Measurements from ENCODE around the gene VPS13C.
"Not testable (repeated sequence)": the region's sequence is repeated elsewhere in the genome, so short reads cannot be mapped to it uniquely, and the experiment has no call there.

The VPS13C gene

GRCh38 chr15:62047282-62047827 lies 12.9 kb downstream of the VPS13C start:
- DNase-seq, result peak in 2 of 4 experiments; percentile 42 to 43

DNA sequence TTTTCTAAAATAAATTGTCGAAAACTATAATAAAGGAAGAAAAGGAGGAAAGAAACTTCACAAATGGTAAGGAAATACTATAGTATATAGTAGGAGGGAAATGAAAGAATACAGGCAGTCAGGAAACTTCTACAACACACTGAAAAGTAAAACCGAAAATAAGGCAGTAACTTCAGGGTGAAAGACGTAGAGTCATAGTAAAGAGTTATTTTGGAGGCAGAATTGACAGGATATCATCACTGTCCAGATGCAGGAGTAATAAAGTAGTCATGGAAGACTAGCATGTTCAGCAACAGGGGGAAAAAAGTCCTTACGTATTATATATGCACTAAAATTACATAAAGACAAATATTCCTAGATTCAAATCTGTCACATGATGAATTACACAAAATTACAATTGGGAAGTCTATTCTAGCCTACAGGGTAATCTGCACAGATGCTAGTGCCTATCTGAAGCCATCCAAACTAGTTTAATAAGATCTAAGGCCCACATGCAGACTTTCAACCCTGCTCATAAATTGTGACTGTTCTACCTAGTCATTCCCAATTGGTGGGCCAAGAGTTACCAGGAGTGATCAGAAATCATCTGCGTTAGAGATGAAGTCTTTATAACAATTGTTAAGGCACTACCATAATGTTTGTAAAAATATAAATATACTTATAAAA lies 14.0 kb downstream of the VPS13C start:
- DNase-seq, result no peak

GRCh38 chr15:62035256-62035924 lies 24.9 kb downstream of the VPS13C start:
- DNase-seq, result no peak

GRCh38 chr15:62027916-62028315 lies 32.3 kb downstream of the VPS13C start:
- no peak for DNase-seq

DNA sequence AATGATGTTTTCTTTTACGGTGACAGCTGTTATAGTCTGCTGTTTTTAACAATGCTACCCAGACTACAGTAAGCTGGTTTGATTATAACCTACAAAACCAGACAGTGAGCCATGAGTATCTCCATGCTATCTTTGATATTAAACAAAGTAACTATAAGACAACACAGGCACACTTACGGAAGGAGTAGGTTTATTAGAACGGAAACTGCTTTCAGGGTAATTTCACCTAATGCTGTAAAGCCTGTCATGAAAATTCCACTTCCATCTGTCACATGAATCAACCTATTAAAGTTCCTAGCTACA lies 33.0 kb downstream of the VPS13C start:
- DNase-seq, result no peak

DNA sequence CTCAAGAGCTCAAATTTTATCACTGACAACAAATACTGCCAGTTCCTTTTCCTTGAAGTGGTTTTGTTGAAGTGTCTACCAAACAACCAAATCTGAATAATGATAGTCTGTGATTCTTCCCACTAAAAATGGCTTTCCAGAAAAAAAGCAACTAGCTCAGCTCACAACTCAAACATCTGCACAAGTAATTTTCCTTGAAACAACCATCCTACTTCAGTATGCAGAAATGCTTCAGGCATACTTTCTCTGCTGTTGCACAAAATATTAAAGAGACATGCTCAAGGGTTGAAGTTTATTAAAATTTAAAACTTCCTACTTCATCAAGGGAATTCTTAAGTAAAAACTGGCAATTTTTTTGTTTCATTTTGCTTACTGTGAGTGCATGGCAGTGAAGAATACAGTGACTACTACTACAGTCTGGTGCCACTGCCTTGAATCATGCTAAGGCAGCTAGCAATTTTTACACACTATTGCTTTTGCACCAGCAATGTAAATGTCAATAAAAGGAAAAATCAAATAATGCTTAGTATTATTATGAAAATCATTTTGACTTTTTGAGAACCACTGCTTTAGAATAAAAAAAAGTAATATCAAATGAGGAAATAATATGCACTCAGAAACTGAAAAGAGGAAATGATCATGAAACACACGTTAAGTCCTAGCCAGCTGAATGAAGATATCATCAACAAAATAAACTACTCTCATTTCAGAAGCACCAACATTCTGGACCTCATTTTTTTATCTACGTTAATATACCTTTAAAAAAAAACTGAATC lies 33.6 kb downstream of the VPS13C start:
- peak in 2 of 4 experiments; percentile 52 to 56 for DNase-seq

GRCh38 chr15:62021991-62022600 lies 38.2 kb downstream of the VPS13C start:
- DNase-seq, result peak in 3 of 4 experiments; percentile 5 to 36 (median 6)

GRCh38 chr15:62020576-62021160 lies 39.6 kb downstream of the VPS13C start:
- no peak for DNase-seq

GRCh38 chr15:62005354-62005753 lies 54.9 kb downstream of the VPS13C start:
- not testable (repeated sequence) for DNase-seq

DNA sequence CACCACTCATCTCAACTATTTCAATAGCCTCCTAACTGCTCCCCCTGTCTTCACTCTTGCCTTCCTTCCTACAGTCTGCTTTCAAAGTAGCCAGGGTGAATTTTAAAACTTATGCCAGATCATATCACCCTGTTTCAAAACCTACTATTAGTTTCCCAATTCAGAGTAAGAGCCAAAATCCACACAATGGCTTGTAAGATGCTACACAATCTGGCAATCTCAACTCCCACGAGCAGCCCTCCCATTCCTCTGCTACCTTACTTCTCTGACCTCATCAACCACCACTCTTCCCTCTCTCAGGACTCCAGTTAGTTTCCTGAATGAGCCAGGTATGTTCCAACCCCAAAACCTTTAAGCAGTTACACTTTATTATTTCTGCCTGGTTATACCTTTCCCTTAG lies 62.5 kb downstream of the VPS13C start:
- DNase-seq, result no peak

DNA sequence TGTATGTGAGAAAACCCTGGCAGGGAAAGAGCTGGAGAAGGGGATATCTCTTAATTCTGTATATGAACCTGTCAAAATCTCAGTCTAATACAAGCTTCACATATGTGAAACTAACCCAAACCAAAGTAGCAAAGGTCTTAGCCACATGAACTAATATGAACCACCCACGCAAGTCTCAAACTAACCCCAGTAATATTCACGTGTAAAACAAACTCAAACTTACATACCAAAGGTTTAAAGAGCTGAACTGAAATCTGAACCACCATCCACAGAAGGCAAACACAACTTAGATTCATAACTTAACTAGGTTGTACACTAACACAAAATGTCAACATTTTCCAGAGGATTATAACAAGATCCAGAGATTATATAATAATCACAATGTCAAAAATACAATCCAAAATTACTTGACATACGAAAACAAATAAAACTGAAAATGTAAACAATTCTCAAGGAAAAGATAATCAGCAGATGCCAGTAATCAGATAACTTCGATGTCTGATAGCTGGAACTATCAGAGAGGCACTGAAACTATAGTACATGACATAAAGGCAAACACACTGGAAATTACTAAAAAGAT lies 64.1 kb downstream of the VPS13C start:
- no peak for DNase-seq

GRCh38 chr15:61994216-61994615 lies 66.0 kb downstream of the VPS13C start:
- DNase-seq, result no peak

- no peak for DNase-seq
These were observed 67.7 kb downstream of the VPS13C start for GRCh38 chr15:61992518-61992917.

DNA sequence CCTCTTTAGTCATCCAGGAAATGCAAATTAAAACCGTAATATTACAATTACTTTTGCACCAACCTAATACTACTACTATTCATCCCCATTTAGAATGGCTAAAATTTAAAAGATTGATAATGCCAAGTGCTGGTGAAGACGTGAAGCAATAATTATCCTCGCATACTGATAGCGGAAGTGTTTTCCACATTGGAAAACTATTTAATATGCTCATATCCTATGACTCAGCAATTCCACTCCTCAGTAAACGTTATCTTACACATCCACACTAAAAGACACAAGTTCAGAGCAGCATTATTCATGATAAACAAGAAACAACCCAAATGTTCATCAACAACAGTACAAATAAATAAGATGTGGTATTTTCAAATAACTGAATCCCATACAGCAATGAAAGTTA lies 70.6 kb downstream of the VPS13C start:
- no peak for DNase-seq

DNA sequence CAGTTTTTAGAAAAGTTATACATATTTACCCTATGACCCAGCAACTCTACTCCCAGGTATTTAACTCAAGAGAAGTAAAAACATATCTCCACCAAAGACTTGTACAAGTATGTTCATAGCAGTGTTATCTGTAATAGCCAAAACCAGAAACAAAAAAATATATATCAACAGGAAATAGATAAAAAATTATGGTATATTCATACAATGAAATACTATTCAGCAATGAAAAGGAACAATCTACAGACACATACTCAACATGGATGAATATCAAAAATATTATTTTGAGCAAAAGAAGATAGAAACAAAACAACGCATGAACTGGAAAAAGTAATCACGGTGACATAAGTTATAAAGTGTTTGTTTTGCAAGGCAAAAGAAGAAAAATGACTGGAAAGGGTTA lies 72.4 kb downstream of the VPS13C start:
- DNase-seq, result no peak

DNA sequence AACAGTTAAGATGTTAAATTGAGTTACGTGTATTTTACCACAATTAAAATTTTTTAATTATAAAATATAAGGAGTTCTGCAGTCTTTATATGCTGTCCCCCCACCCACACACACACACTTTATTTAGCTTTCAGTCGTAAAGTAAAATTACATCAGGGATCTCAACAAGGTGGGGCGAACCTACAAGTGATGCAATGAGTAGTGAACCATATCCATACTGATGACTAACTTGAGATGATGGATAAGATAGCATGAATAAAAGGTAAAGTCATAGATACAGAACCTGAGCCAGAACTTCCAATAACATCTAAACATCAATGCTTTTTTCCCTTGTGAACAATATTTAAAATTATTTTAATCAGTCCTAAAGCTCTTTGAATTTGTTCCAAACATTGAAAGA lies 77.2 kb downstream of the VPS13C start:
- DNase-seq, result no peak

- no peak for DNase-seq
These were observed 82.0 kb downstream of the VPS13C start for GRCh38 chr15:61978225-61978624.

- DNase-seq, result peak in 1 of 4 experiments; percentile 7
These were observed 85.5 kb downstream of the VPS13C start for GRCh38 chr15:61974759-61975158.

DNA sequence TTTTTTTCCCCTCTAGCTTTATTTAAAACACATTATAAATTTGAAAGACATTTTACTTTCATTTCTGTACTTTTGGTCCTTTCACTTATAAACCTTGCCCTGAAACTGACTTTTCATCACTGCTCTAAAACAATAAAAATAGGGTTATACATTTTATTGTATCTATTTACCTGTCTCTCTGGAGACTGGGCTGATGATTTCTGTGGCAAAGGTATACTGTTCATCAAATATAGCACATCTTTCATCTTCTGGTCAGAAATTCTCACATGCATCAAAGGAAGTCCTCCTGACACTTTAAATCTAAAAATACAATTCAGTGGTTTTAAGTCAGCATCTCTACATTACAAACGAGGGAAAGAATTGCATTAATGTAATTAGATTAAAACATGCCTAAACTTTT lies 86.1 kb downstream of the VPS13C start:
- no peak for DNase-seq

- no peak for DNase-seq
These were observed 108.3 kb downstream of the VPS13C start for GRCh38 chr15:61951949-61952348.

DNA sequence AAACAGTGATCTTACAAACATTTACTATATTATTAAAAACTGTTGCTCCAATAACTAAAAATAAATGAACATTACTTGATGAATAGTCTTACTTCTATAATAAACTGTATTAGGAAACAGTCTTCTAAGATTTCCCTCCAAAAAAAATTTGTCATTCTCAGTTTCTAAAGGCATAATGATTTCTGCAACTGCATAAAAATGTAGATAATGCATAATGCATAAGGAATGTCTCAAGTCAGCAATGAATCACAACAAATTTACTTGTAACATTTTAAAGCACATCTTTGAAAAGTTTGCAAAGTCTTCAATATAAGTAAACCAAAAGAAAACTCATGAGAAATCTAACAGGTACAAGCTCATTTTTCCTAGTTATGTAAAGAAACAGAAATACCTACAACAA lies 113.5 kb downstream of the VPS13C start:
- DNase-seq, result no peak

GRCh38 chr15:61943992-61944391 lies 116.3 kb downstream of the VPS13C start:
- DNase-seq, result no peak

All from suppressor macrophage (primary cell).